Transverse colon (tissue), 4 donors: ENCODE measurements around the gene CNTFR. TPM values are rescaled to one million over a fixed set of nuclear protein-coding genes. Genes with fewer than 3 reads are reported as not detected.

ENCODE experiments used
- DNase-seq: peaks from one replicate; pipeline ENCODE4 v3.0.0-alpha.2; 2019
- H3K27ac ChIP-seq, 4 donors: fragments of 200-600 bp; sonication (generic); 2 replicates each; pipeline ENCODE4 v1.5.1; 2016 to 2018; ENCODE audit warnings: inconsistent platforms in 4 of 4
- H3K27me3 ChIP-seq: fragments of 200-600 bp; sonication (generic); 2 replicates; pipeline ENCODE4 v1.5.1; 2017; ENCODE audit warnings: inconsistent platforms
- H3K36me3 ChIP-seq, 4 donors: fragments of 200-600 bp; sonication (generic); 2 replicates each; pipeline ENCODE4 v1.5.1; 2017 to 2019; ENCODE audit warnings: inconsistent platforms in 4 of 4
- H3K4me1 ChIP-seq, 4 donors: fragments of 200-600 bp; sonication (generic); 2 replicates each; pipeline ENCODE4 v1.5.1; 2017 to 2020; ENCODE audit warnings: inconsistent platforms in 4 of 4
- H3K4me3 ChIP-seq, 4 donors: fragments of 200-600 bp; sonication (generic); 1 replicate in 1 of 4; 2 replicates in 3 of 4; pipeline versions ENCODE4 v1.5.1 to v1.6.1; 2017 to 2019; ENCODE audit warnings: inconsistent platforms in 4 of 4
- H3K9me3 ChIP-seq, 2 donors: fragments of 200-600 bp; sonication (generic); 2 replicates each; pipeline ENCODE4 v1.5.1; 2017 to 2019; ENCODE audit warnings: inconsistent platforms in 2 of 2
- CTCF ChIP-seq, 5 experiments: fragments of 200-600 bp in 3 of 5; fragments of 450-650 bp in 2 of 5; sonication (generic) in 3 of 5; IDR thresholded peaks; 1 replicate in 2 of 5; 2 replicates in 3 of 5; pipeline ENCODE4 v1.5.1; 2016 to 2017; ENCODE audit warnings: antibody characterized with exemption in 5 of 5, inconsistent platforms in 3 of 5, mild to moderate bottlenecking in 2 of 5, moderate library complexity in 1 of 5
- EP300 ChIP-seq: sonication (generic); formaldehyde crosslinking; IDR thresholded peaks from one replicate; pipeline ENCODE4 v1.6.1; 2017; ENCODE audit warnings: antibody characterized with exemption, low read depth
- POLR2A ChIP-seq: fragments of 450-650 bp; IDR thresholded peaks from one replicate; pipeline ENCODE4 v1.6.1; 2016; ENCODE audit warnings: antibody characterized with exemption, mild to moderate bottlenecking, moderate library complexity
- POLR2AphosphoS5 ChIP-seq, 3 donors: sonication (generic); formaldehyde crosslinking; IDR thresholded peaks; one replicate each; pipeline ENCODE4 v1.6.1; 2016; ENCODE audit warnings: antibody characterized with exemption in 3 of 3
- WGBS, 2 donors: methylation state at CpG; one replicate each; pipeline ENCODE4 v1.1.5; 2018; ENCODE audit warnings: low coverage in 1 of 2; 5-methylcytosine and 5-hydroxymethylcytosine counted together
- in situ Hi-C, 4 donors: fragments of 200-750 bp; cut with MboI; loops; one replicate each; pipeline versions ENCODE4 v1.15.0 to v1.15.1; 2017; ENCODE audit warnings: low sequenced_read_pairs in 3 of 4, low pct_ligation_motif_present in 1 of 4, low pct_unique_long_range_greater_than_20kb in 1 of 4
- intact Hi-C: fragments of 100-400 bp; cut with DNase I; formaldehyde crosslinking; loops from one replicate; pipeline ENCODE4 v1.15.1; 2023; ENCODE audit warnings: low total_unique reads
- total RNA-seq, 4 donors: library from RNA; depleted of rRNA; stranded (reverse); fragments of >200 nt; gene quantifications; one replicate each; pipeline ENCODE4 v1.1.0, GENCODE V29; 2016

Gene CNTFR
- total RNA-seq, 4 donors from 2014 or later: 5.2 to 59.1 (median 6.8) TPM

GRCh38 chr9:34633851-34634550 lies 44.5 kb upstream of the CNTFR start:
- Histone ChIP-seq H3K4me1 (peaks cover 9 to 39% (median 20%) of the 10 kb centered on the region in 4 donors), H3K27me3 (peaks cover 19% of the 10 kb centered on the region), H3K36me3 (no peaks in the 10 kb centered on the region), H3K9me3 (no peaks in the 10 kb centered on the region), H3K4me3 (no peak overlapping the region), H3K27ac (no peak overlapping the region)
- TF ChIP-seq CTCF (IDR thresholded peaks at IDR 0.05) (peak; percentile 77 to 89 (median 83)), POLR2AphosphoS5 (IDR thresholded peaks at IDR 0.05) (no peak)
- intact Hi-C loops (no loop called here), in situ Hi-C loops (no loop called here)
- peak; percentile 66 for DNase-seq
- WGBS, 2 donors: 23 to 67% methylated on average over 1 to 3 of the region's 3 CpGs

GRCh38 chr9:34633166-34633565 lies 43.6 kb upstream of the CNTFR start:
- TF ChIP-seq EP300 (no peak), POLR2A (no peak), POLR2AphosphoS5 (IDR thresholded peaks at IDR 0.05) (no peak)
- DNase-seq: no peak
- intact Hi-C loops: no loop called here
- H3K4me1 ChIP-seq: peaks cover 14 to 37% (median 24%) of the 10 kb centered on the region in 4 donors
- no peaks in the 10 kb centered on the region for H3K9me3 ChIP-seq
- no peaks in the 10 kb centered on the region for H3K36me3 ChIP-seq
- WGBS, 2 donors: 55 to 62% methylated on average over 3 to 5 of the region's 5 CpGs
- in situ Hi-C loops: no loop called here
- H3K27ac ChIP-seq: no peak overlapping the region
- H3K27me3 ChIP-seq: peaks cover 27% of the 10 kb centered on the region
- no peak overlapping the region for H3K4me3 ChIP-seq

GRCh38 chr9:34630402-34631154 lies 41.1 kb upstream of the CNTFR start:
- in situ Hi-C loops (no loop called here), intact Hi-C loops (no loop called here)
- H3K4me3 ChIP-seq: no peak overlapping the region
- H3K9me3 ChIP-seq: no peaks in the 10 kb centered on the region
- H3K27ac ChIP-seq: no peak overlapping the region
- WGBS, 2 donors: 17 to 25% methylated on average over 1 to 5 of the region's 5 CpGs
- DNase-seq: no peak
- peaks cover 8 to 18% (median 12%) of the 10 kb centered on the region in 4 donors for H3K4me1 ChIP-seq
- TF ChIP-seq EP300 (no peak), CTCF (IDR thresholded peaks at IDR 0.05) (no peak)
- no peaks in the 10 kb centered on the region for H3K36me3 ChIP-seq
- H3K27me3 ChIP-seq: peaks cover 53% of the 10 kb centered on the region

GRCh38 chr9:34629491-34629808 lies 39.9 kb upstream of the CNTFR start:
- no peaks in the 10 kb centered on the region for H3K9me3 ChIP-seq
- WGBS, 2 donors: 22 to 30% methylated on average over 4 to 5 of the region's 5 CpGs
- H3K4me1 ChIP-seq: peaks cover 8 to 16% (median 12%) of the 10 kb centered on the region in 4 donors
- intact Hi-C loops: no loop called here
- peaks cover 64% of the 10 kb centered on the region for H3K27me3 ChIP-seq
- DNase-seq: no peak
- no peak overlapping the region for H3K27ac ChIP-seq
- TF ChIP-seq EP300: no peak
- H3K36me3 ChIP-seq: no peaks in the 10 kb centered on the region
- in situ Hi-C loops: no loop called here
- H3K4me3 ChIP-seq: no peak overlapping the region

GRCh38 chr9:34628656-34629490 lies 39.3 kb upstream of the CNTFR start, which contains the start of gene ARID3C:
ARID3C (minus strand) TSS chr9:34629066; CDS start chr9:34628014, 1,052 bp downstream.
- Histone ChIP-seq H3K4me1 (peaks cover 8 to 16% (median 12%) of the 10 kb centered on the region in 4 donors), H3K4me3 (peak within 1 kb of the TSS; percentile 20 to 48 (median 34)), H3K27ac (no peak within 1 kb of the TSS), H3K9me3 (no peaks in the 10 kb centered on the region), H3K27me3 (peaks cover 70% of the 10 kb centered on the region), H3K36me3 (no peaks in the 10 kb centered on the region)
- 0 to 1% methylated on average over 4 to 50 of the region's 69 CpGs for WGBS, 2 donors
- in situ Hi-C loops (no loop called here), intact Hi-C loops (no loop called here)
- TF ChIP-seq POLR2A (no peak), CTCF (IDR thresholded peaks at IDR 0.05) (no peak), EP300 (no peak), POLR2AphosphoS5 (IDR thresholded peaks at IDR 0.05) (no peak)
- DNase-seq: peak; percentile 55
